KMS-11 (cell line): ENCODE measurements around the gene DIP2C.

ENCODE experiments used
- H2AFZ ChIP-seq: fragments of 200-600 bp; sonication (generic); 2 replicates; pipeline ENCODE4 v1.6.1; 2016; ENCODE audit warnings: antibody characterized with exemption, mixed run types, low read depth
- H3K27ac ChIP-seq: fragments of 200-600 bp; sonication (generic); 2 replicates; pipeline ENCODE4 v1.6.1; 2016; ENCODE audit warnings: mild to moderate bottlenecking, mixed run types
- H3K27me3 ChIP-seq: fragments of 200-600 bp; sonication (generic); 2 replicates; pipeline ENCODE4 v1.6.1; 2017; ENCODE audit warnings: mild to moderate bottlenecking, low read depth, mixed run types, moderate library complexity; ENCODE audit not compliant: insufficient read depth
- H3K36me3 ChIP-seq: fragments of 200-600 bp; sonication (generic); 2 replicates; pipeline ENCODE4 v1.6.1; 2017; ENCODE audit warnings: mild to moderate bottlenecking, mixed run types; ENCODE audit not compliant: insufficient read depth
- H3K4me1 ChIP-seq: fragments of 200-600 bp; sonication (generic); 2 replicates; pipeline ENCODE4 v1.6.1; 2016; ENCODE audit warnings: mild to moderate bottlenecking, low read depth, mixed run types; ENCODE audit not compliant: poor library complexity, severe bottlenecking
- H3K4me2 ChIP-seq: fragments of 200-600 bp; sonication (generic); 2 replicates; pipeline ENCODE4 v1.7.0; 2016; ENCODE audit warnings: mild to moderate bottlenecking, mixed run types
- H3K4me3 ChIP-seq: fragments of 200-600 bp; sonication (generic); IDR thresholded peaks from 2 replicates; pipeline ENCODE4 v1.6.1; 2017; ENCODE audit warnings: low read depth, low read length, mixed read lengths; ENCODE audit not compliant: insufficient read depth
- H3K79me2 ChIP-seq: fragments of 200-600 bp; sonication (generic); 2 replicates; pipeline ENCODE4 v1.6.1; 2016; ENCODE audit warnings: low read depth, mixed run types; ENCODE audit not compliant: insufficient read depth
- H3K9ac ChIP-seq: fragments of 200-600 bp; sonication (generic); 2 replicates; pipeline ENCODE4 v1.6.1; 2016; ENCODE audit warnings: mild to moderate bottlenecking, mixed run types
- H4K20me1 ChIP-seq: fragments of 200-600 bp; sonication (generic); 2 replicates; pipeline ENCODE4 v1.6.1; 2016; ENCODE audit warnings: mild to moderate bottlenecking, mixed run types; ENCODE audit not compliant: insufficient read depth
- TF ChIP-seq, protein P1 (sequence below): fragments of 200-600 bp; sonication (generic); conservative IDR thresholded peaks from 2 replicates; pipeline ENCODE4 v1.6.1; 2017; ENCODE audit warnings: low read depth, mild to moderate bottlenecking, antibody characterized with exemption, low read length, moderate library complexity, mixed read lengths

Gene DIP2C

DNA sequence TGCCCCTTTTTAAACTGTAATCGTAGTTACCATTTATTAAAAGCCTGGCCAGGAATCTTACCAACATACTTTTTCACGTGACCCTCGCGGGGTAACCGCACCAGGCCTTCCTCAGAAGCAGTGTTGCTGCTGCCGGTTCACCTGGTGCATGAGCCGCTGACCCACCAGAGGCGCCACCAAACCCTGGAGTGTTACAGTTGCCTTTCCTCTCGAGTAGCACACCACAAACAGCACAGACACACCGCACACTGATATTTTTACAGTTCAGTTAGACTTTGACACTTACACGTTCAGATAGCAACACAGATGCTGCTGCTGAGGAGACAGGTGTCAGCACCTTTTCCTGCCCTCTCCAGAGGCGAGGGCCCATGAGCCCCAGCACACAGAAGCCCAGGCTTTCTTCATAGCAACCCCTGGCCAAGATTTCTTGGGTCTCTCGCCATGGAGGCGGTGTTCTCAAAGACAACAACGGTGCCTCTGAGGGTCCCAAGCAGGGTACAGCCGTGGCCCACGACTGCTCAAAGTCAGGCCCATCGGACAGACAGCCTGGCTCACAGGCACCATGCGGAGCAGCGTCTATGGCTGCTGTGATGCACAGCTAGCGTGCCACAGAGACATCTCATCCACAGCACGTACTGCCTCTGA is 123.1 kb downstream of the DIP2C start:
- peaks cover 87% of the 10 kb centered on the region for H3K79me2 ChIP-seq
- no peaks in the 10 kb centered on the region for H3K27me3 ChIP-seq
- peaks cover 55% of the 10 kb centered on the region for H3K4me1 ChIP-seq
- no peak overlapping the region for H2AFZ ChIP-seq
- H3K9ac ChIP-seq: peak overlapping the region; percentile 19; the same call in 1 of the 2 replicates
- H3K4me2 ChIP-seq: peak overlapping the region; percentile 55
- no peaks in the 10 kb centered on the region for H4K20me1 ChIP-seq
- TF ChIP-seq, protein P1, sequence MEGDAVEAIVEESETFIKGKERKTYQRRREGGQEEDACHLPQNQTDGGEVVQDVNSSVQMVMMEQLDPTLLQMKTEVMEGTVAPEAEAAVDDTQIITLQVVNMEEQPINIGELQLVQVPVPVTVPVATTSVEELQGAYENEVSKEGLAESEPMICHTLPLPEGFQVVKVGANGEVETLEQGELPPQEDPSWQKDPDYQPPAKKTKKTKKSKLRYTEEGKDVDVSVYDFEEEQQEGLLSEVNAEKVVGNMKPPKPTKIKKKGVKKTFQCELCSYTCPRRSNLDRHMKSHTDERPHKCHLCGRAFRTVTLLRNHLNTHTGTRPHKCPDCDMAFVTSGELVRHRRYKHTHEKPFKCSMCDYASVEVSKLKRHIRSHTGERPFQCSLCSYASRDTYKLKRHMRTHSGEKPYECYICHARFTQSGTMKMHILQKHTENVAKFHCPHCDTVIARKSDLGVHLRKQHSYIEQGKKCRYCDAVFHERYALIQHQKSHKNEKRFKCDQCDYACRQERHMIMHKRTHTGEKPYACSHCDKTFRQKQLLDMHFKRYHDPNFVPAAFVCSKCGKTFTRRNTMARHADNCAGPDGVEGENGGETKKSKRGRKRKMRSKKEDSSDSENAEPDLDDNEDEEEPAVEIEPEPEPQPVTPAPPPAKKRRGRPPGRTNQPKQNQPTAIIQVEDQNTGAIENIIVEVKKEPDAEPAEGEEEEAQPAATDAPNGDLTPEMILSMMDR: no peak
- H3K27ac ChIP-seq: peak overlapping the region; percentile 71
- H3K36me3 ChIP-seq: no peaks in the 10 kb centered on the region
- no peak overlapping the region for H3K4me3 ChIP-seq

DNA sequence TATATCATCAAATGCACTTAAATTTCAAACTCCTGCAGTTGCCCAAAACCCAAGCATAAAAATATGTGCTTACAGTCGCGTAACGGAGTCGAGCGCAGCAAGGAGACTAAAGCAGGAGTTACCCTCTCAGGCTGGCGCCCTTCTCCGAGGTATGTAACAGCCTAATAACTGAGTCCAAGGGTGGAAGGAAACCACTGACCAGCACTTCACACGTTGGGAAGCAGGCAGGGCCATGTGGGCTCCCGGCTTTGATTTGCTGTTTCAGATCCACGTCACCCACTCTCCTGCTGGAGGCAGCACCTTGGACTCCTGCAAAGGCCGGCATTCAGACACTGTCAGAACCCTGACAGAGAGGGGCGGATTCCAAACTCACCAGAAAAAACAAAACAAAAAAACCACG is 123.8 kb downstream of the DIP2C start:
- no peaks in the 10 kb centered on the region for H4K20me1 ChIP-seq
- H3K9ac ChIP-seq: peak overlapping the region; percentile 19; the same call in 1 of the 2 replicates
- H3K27ac ChIP-seq: peak overlapping the region; percentile 71
- no peak overlapping the region for H3K4me3 ChIP-seq
- peaks cover 55% of the 10 kb centered on the region for H3K4me1 ChIP-seq
- no peaks in the 10 kb centered on the region for H3K36me3 ChIP-seq
- peak overlapping the region; percentile 55 for H3K4me2 ChIP-seq
- peaks cover 87% of the 10 kb centered on the region; the same call in 1 of the 2 replicates for H3K79me2 ChIP-seq
- TF ChIP-seq, protein P1: no peak
- no peak overlapping the region for H2AFZ ChIP-seq
- H3K27me3 ChIP-seq: no peaks in the 10 kb centered on the region

DNA sequence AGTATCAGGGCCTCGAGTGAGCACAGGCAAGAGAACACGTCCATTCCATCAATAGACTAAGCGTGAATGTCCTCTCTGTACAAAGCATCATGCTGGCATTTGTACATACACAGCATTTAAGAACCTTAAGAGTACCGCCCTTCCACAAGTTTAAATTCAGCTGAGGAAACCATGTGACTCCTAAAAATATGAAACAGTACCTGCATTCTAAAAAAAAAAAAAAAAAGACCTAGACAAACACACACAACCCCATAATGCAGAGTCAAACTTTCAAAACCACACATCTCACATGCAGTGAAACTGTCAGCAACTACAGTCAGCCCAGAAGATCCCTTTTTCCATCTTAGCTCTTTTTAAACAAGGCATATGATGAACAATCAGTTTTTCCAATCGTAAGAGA is 124.3 kb downstream of the DIP2C start:
- H3K27ac ChIP-seq: peak overlapping the region; percentile 71
- H3K9ac ChIP-seq: peak overlapping the region; percentile 19; the same call in 1 of the 2 replicates
- H4K20me1 ChIP-seq: no peaks in the 10 kb centered on the region
- TF ChIP-seq, protein P1: no peak
- H3K27me3 ChIP-seq: no peaks in the 10 kb centered on the region
- peaks cover 60% of the 10 kb centered on the region for H3K4me1 ChIP-seq
- H3K79me2 ChIP-seq: peaks cover 87% of the 10 kb centered on the region; the same call in 1 of the 2 replicates
- no peaks in the 10 kb centered on the region for H3K36me3 ChIP-seq
- H2AFZ ChIP-seq: 0 out of 2 replicates have a peak overlapping the region, but pooled peaks have one; percentile 3
- no peak overlapping the region for H3K4me3 ChIP-seq
- H3K4me2 ChIP-seq: peak overlapping the region; percentile 55

DNA sequence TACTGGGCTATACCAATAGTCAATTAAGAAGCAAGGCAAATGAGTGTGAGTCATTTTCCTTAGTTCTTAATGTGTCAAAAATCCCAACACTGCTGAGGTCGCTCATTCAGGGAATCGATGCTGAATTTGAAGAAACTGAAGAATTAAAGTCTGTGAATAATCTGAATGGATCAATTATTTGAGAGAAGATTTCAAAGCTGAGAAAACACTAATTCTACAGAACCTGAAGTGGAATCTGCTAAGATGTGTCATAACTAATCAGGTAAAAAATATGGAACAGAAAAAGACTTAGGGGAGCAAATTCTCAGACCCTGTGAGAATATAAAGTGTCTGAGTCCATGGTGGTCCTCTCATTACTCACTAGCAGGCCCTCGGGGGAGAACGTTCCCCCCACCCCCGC is 125.6 kb downstream of the DIP2C start:
- peaks cover 79% of the 10 kb centered on the region; the same call in 1 of the 2 replicates for H3K79me2 ChIP-seq
- TF ChIP-seq, protein P1: no peak
- no peak overlapping the region for H3K27ac ChIP-seq
- no peaks in the 10 kb centered on the region for H3K27me3 ChIP-seq
- peaks cover 63% of the 10 kb centered on the region for H3K4me1 ChIP-seq
- no peaks in the 10 kb centered on the region for H4K20me1 ChIP-seq
- H2AFZ ChIP-seq: no peak overlapping the region
- no peak overlapping the region for H3K9ac ChIP-seq
- no peaks in the 10 kb centered on the region for H3K36me3 ChIP-seq
- no peak overlapping the region for H3K4me3 ChIP-seq
- peak overlapping the region; percentile 55; the same call in 1 of the 2 replicates for H3K4me2 ChIP-seq
